NCI-H82 treated with DMSO at 0.1 percent for 48 hours (cell line): ENCODE measurements around the gene THOC2.
"Not testable (repeated sequence)": the region's sequence is repeated elsewhere in the genome, so short reads cannot be mapped to it uniquely, and the experiment has no call there.

Experiments
- DNase-seq: peaks from one replicate; lab custom pipeline; 2025; ENCODE audit not compliant: unreplicated experiment; lab: John Stamatoyannopoulos, UW

Gene THOC2

DNA sequence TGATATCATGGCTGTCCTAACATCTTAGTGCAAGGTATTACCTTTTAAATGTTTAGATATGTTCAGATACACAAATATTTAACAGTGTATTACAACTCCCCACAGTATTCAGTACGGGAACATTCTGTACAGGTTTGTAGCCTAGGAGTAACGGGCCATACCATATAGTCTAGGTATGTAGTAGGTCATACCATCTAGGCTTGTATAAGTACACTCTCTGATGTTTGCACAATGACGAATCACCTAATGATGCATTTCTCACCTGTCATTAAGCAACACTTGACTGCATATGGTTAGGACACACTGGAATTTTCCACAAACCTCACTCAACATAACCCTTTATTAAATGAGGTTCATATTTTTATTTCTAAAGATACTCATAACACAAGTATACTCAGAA, 67.7 kb downstream of the THOC2 start:
- no peak for DNase-seq

DNA sequence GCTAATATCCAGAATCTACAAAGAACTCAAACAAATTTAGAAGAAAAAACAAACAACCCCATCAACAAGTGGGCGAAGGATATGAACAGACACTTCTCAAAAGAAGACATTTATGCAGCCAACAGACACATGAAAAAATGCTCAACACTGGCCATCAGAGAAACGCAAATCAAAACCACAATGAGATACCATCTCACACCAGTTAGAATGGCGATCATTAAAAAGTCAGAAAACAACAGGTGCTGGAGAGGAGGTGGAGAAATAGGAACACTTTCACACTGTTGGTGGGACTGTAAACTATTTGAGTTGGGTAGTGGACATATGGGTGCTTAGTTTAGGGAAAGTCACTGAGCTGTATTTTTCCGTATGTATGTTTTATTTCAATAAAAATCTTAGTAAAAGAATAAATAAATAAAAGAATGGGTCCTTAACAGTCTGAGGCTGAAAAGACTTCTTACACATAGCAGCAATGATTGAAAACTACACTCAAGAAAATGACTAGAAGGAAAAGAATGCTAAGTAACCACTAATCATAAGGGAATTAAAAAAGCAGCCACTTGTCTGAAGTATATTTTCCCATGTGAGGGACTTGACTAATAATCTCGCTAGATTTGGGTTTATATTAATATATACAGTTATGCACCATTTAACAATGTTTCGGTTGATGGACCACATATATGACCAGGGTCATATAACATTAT, 68.2 kb downstream of the THOC2 start:
- DNase-seq, result not testable (repeated sequence)

DNA sequence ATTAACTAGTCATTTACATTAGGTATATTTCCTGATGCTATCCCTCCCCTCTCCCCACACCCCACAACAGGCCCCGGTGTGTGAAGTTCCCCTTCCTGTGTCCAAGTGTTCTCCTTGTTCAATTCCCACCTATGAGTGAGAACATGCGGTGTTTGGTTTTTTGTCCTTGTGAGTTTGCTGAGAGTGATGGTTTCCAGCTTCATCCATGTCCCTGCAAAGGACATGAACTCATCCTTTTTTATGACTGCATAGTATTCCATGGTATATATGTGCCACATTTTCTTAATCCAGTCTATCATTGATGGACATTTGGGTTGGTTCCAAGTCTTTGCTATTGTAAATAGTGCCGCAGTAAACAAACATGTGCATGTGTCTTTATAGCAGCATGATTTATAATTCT, 69.1 kb downstream of the THOC2 start:
- DNase-seq, result not testable (repeated sequence)

GRCh38 chrX:123656507-123656906, 76.3 kb downstream of the THOC2 start:
- not testable (repeated sequence) for DNase-seq

- not testable (repeated sequence) for DNase-seq
These were observed 84.1 kb downstream of the THOC2 start for GRCh38 chrX:123648811-123649181.

DNA sequence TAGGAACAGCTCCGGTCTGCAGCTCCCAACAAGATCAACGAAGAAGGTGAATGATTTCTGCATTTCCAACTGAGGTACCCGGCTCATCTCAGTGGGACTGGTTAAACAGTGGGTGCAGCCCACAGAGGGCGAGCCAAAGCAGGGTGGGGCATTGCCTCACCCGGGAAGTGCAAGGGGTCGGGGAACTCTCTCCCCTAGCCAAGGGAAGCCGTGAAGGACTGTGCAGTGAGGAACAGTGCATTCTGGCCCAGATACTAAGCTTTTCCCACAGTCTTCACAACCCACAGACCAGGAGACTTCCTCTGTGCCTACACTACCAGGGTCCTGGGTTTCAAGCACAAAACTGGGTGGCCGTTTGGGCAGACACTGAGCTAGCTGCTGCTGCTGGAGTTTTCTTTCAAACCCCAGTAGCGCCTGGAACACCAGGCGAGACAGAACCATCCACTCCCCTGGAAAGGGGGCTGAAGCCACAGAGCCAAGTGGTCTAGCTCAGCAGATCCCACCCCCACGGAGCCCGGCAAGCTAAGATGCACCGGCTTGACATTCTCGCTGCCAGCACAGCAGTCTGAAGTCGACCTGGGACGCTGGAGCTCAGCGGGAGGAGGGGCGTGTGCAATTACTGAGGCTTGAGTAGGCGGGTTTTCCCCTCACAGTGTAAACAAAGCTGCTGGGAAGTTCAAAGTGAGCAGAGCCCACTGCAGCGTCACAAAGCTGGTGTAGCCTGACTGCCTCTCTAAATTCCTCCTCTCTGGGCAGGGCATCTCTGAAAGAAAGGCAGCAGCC, 84.6 kb downstream of the THOC2 start:
- DNase-seq, result no peak

DNA sequence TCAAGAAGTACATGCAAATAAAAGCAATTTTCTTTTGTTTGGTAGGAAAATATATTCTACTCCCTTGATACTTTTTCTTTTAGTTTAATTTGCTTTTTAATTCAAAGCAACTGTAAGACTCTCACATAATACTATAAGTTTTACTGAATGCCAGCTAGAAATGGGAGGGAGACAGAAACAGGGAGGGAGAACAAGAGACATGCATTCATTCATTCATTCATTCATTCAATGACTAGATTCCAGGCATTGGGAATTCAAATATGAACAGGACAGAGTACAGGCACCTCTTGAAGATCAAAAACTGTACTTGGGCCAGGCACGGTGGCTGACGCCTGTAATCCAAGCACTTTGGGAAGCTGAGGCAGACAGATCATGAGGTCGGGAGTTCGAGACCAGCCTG, 85.6 kb downstream of the THOC2 start:
- no peak for DNase-seq

DNA sequence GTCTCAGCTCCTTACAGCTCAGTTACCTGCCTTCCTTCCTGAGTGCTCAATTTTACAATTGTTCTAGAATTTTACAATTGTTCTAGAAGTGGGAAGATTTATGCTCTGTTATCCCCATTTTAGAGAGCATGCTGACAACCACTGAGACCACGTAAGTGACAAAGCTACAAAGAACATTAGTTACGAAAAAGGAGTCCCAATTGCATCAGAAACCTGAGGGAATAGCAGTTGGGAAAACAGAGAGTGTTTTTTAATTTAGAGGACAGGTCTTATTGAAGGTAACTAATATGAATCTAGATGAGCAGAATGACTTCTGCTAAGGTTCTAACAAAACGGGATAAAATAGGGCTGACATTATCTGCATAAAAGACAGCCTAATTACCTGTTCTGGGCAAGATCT, 103.3 kb downstream of the THOC2 start:
- DNase-seq, result no peak

- no peak for DNase-seq
These were observed 105.9 kb downstream of the THOC2 start for GRCh38 chrX:123626962-123627361.

GRCh38 chrX:123625952-123626351, 106.9 kb downstream of the THOC2 start:
- DNase-seq, result no peak

DNA sequence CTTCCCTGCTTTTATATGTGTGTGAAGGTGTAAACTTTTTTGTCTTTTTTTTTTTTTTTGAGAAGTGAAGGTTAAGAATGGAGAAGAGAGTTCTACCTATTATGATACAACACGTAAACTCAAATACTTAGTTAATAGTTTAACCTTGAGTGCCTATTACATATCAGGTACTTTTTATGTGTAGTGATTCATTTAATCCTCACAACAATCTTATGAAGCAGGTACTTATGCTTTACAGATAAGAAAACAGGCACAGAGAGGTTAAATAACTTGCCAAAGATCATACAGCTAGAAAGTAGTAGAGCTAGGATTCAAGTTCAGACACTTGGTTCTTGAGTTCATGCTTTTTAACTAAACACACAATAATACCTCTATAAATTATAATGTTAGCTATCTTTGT, 107.4 kb downstream of the THOC2 start:
- DNase-seq, result no peak

DNA sequence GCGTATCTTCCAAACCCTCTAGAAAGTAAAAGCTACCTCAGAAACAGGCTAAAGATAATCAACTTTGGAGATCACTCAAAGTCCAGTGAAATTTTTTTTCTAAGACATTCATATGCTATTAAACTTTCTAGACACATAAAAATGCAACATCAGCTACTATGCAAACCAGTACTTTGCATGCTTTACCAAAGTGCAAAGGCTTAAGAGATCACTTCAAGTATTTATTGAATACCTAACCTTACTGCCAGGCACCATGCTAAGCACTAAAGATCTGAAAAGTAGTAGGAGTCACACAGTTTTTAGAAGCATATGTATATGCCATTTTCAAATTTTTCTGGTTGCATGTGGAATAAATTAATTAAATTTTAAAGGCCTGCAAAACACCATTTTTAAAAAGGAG, 115.8 kb downstream of the THOC2 start:
- no peak for DNase-seq

- DNase-seq, result no peak
These were observed 121.9 kb downstream of the THOC2 start for GRCh38 chrX:123610915-123611314.

DNA sequence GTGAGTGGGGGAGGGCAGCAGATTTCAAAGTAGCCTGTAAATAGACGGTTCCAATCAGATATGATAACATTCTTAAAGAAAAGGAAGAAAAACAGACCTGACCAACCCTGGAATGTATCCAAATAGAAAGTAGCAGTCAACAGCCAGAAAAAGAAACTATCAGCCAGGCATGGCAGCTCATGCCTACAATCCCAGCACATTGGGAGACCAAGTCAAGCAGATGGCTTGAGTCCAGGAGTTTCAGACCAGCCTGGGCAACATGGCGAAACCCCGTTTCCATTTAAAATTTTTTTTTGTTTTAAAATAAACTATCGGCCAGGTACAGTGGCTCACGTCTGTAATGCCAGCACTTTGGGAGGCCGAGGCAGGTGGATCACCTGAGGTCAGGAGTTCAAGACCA, 125.0 kb downstream of the THOC2 start:
- no peak for DNase-seq

GRCh38 chrX:123607270-123607669, 125.6 kb downstream of the THOC2 start:
- no peak for DNase-seq

DNA sequence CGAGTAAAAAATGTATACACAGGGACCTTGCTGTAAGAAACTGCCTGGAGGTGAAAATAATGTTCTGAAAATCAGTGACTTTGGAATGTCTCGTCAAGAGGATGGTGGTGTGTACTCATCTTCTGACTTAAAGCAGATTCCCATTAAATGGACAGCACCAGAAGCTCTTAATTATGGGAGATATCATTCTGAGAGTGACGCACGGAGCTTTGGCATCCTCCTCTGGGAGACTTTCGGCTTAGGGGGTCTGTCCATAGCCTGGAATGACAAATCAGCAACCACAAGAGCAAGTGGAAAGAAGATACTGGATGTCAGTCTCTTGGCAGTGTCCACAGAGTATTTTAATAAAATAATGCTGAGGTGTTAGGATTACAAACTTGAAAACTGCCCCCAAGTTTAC, 129.4 kb downstream of the THOC2 start:
- DNase-seq, result no peak

- no peak for DNase-seq
These were observed 131.4 kb downstream of the THOC2 start for GRCh38 chrX:123601437-123601836.

DNA sequence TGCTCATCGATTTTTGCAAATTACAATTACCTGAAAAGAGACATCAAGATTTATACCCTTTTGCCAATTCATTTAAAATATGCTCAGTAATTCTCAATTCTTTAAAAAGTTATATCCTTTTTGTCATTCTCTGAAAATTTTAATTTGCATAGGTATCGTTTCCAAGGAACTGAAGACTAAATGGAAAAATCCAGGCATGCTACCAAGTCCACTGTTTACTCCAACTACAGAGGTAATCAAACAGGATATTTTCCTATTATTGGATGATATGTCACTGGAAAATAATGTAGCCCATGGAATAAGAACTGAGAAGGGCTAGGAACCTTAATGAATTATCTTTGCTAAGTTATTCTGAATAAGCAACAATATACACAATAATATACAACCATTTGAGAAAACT, 132.7 kb downstream of the THOC2 start:
- DNase-seq, result no peak

GRCh38 chrX:123590842-123591486, 141.9 kb downstream of the THOC2 start:
- no peak for DNase-seq

DNA sequence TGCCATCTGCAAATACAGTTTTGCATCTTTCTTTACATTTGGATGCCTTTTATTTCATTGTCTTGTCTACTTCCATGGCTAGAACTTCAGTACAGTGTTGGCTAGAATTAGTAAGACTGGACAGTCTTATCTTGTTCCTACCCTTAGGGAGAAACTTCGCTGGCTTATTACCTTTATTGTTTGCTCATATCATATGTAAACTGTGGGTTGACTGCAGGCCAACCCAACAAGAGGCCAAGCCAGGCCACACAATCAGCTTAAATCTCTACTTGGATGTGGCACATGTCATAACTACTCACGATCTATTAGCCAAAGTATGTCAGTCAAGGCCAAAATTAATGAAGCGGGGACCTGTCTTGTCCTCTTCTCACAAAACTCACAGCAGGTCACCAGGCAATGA, 144.1 kb downstream of the THOC2 start:
- no peak for DNase-seq

- no peak for DNase-seq
These were observed 151.3 kb downstream of the THOC2 start for GRCh38 chrX:123581586-123581985.

- DNase-seq, result no peak
These were observed 152.1 kb downstream of the THOC2 start for GRCh38 chrX:123580792-123581191.
